Spleen (tissue), 11 donors: ENCODE results near the gene CARS1. TPM values are rescaled to one million over a fixed set of nuclear protein-coding genes. Genes with fewer than 3 reads are reported as not detected.

Experiments
- DNase-seq: peaks from one replicate; pipeline ENCODE4 v3.0.0-alpha.2; 2020
- H3K27ac ChIP-seq, 8 donors: fragments of 200-600 bp; sonication (generic) in 7 of 8; 1 replicate in 4 of 8; 2 replicates in 4 of 8; pipeline versions ENCODE4 v1.5.0 to v1.8.0; 2016 to 2021; ENCODE audit warnings: inconsistent platforms in 4 of 8, mild to moderate bottlenecking in 4 of 8, moderate library complexity in 1 of 8
- H3K27me3 ChIP-seq, 7 donors: fragments of 200-600 bp; sonication (generic) in 6 of 7; replicated peaks in 1 of 7; 1 replicate in 4 of 7; 2 replicates in 3 of 7; pipeline versions ENCODE4 v1.5.0 to v1.8.0; 2016 to 2021; ENCODE audit warnings: inconsistent platforms in 3 of 7, mild to moderate bottlenecking in 1 of 7
- H3K36me3 ChIP-seq, 6 donors: fragments of 200-600 bp; sonication (generic) in 5 of 6; 1 replicate in 4 of 6; 2 replicates in 2 of 6; pipeline versions ENCODE4 v1.5.0 to v1.8.0; 2016 to 2021; ENCODE audit warnings: inconsistent platforms in 2 of 6
- H3K4me1 ChIP-seq, 6 donors: fragments of 200-600 bp; sonication (generic) in 5 of 6; 1 replicate in 3 of 6; 2 replicates in 3 of 6; pipeline versions ENCODE4 v1.5.0 to v1.8.0; 2016 to 2021; ENCODE audit warnings: inconsistent platforms in 3 of 6
- H3K4me3 ChIP-seq, 8 donors: fragments of 200-600 bp; sonication (generic) in 7 of 8; 1 replicate in 4 of 8; 2 replicates in 4 of 8; pipeline versions ENCODE4 v1.5.0 to v1.8.0; 2016 to 2021; ENCODE audit warnings: inconsistent platforms in 4 of 8, mild to moderate bottlenecking in 4 of 8, moderate library complexity in 2 of 8
- H3K9me3 ChIP-seq, 8 donors: fragments of 200-600 bp; sonication (generic) in 7 of 8; 1 replicate in 4 of 8; 2 replicates in 4 of 8; pipeline versions ENCODE4 v1.5.0 to v1.8.0; 2016 to 2021; ENCODE audit warnings: inconsistent platforms in 4 of 8
- POLR2A ChIP-seq, 3 donors: fragments of 450-650 bp; IDR thresholded peaks; one replicate each; pipeline ENCODE4 v1.5.1; 2017; ENCODE audit warnings: antibody characterized with exemption in 3 of 3, mild to moderate bottlenecking in 1 of 3
- POLR2AphosphoS5 ChIP-seq, 3 donors: sonication (generic); formaldehyde crosslinking; IDR thresholded peaks; one replicate each; pipeline ENCODE4 v1.5.1; 2017; ENCODE audit warnings: antibody characterized with exemption in 3 of 3
- WGBS, 5 donors: extraction: QIAGEN DNeasy Blood & Tissue Kit in 3 of 5; methylation state at CpG; one replicate each; pipeline versions ENCODE4 v1.1.5 to v1.1.7; 2013 to 2018; 5-methylcytosine and 5-hydroxymethylcytosine counted together
- intact Hi-C: fragments of 100-400 bp; cut with DNase I; formaldehyde crosslinking; loops from one replicate; pipeline ENCODE4 v1.15.0; 2023; ENCODE audit warnings: low total_unique reads
- polyA plus RNA-seq, 3 donors: library from polyadenylated mRNA; stranded (reverse); fragments of 200-250 nt; gene quantifications; one replicate each; pipeline ENCODE4 v1.2.1, GENCODE V29; 2013
- total RNA-seq, 7 donors: library from RNA; depleted of rRNA in 3 of 7; stranded (reverse); fragments of >200 nt in 3 of 7; fragmentation: NEBNext Ultra II Directional in 4 of 7; extraction: Animal tissue kit (Norgen Biotek cat#: 25700) in 4 of 7; gene quantifications; one replicate each; pipeline versions ENCODE4 v1.1.0 to v1.2.1, GENCODE V29; 2016 to 2021
- TF ChIP-seq, protein P1 (sequence below), 11 experiments: fragments of 200-600 bp in 7 of 11; fragments of 450-650 bp in 4 of 11; sonication (generic) in 4 of 11; IDR thresholded peaks in 8 of 11; conservative IDR thresholded peaks in 3 of 11; 1 replicate in 7 of 11; 2 replicates in 4 of 11; pipeline versions ENCODE4 v1.4.0 to v1.8.0; 2016 to 2021; ENCODE audit warnings: antibody characterized with exemption in 11 of 11, inconsistent platforms in 4 of 11, mild to moderate bottlenecking in 1 of 11
- donor health status: healthy with polysubstance abuse.
- donor health status: DM: no; HTN: no; CAD: no; lungs with moderate emphysema.
- donor health status: DM: no; HTN: no; CAD: no.
- donor health status: Bipolar disorder and iron deficiency.
- donor health status: healthy.
- donor health status: DM: no; HTN: no; CAD: no.
- donor health status: DM: yes; HTN: yes; CAD: no.

Gene CARS1
- total and polyA plus RNA-seq, 10 donors = 18.6 to 64.9 (median 37.5) TPM

- 92 to 98% (median 95%) methylated on average over 4 of the region's 4 CpGs for WGBS, 5 donors
- TF ChIP-seq POLR2AphosphoS5 (IDR thresholded peaks at IDR 0.05) (no peak), POLR2A (IDR thresholded peaks at IDR 0.05) (no peak)
- TF ChIP-seq, protein P1, sequence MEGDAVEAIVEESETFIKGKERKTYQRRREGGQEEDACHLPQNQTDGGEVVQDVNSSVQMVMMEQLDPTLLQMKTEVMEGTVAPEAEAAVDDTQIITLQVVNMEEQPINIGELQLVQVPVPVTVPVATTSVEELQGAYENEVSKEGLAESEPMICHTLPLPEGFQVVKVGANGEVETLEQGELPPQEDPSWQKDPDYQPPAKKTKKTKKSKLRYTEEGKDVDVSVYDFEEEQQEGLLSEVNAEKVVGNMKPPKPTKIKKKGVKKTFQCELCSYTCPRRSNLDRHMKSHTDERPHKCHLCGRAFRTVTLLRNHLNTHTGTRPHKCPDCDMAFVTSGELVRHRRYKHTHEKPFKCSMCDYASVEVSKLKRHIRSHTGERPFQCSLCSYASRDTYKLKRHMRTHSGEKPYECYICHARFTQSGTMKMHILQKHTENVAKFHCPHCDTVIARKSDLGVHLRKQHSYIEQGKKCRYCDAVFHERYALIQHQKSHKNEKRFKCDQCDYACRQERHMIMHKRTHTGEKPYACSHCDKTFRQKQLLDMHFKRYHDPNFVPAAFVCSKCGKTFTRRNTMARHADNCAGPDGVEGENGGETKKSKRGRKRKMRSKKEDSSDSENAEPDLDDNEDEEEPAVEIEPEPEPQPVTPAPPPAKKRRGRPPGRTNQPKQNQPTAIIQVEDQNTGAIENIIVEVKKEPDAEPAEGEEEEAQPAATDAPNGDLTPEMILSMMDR (IDR thresholded peaks at IDR 0.05 in 8 of 11, conservative IDR thresholded peaks at IDR 0.05 in 3 of 11) = no peak
- DNase-seq = no peak
- peaks cover 0 to 16% (median 7%) of the 10 kb centered on the region in 6 donors for H3K4me1 ChIP-seq
- H3K36me3 ChIP-seq = peaks cover 0 to 37% (median 26%) of the 10 kb centered on the region in 6 donors
- intact Hi-C loops = no loop called here
- no peak overlapping the region for H3K4me3 ChIP-seq
- H3K27ac ChIP-seq = no peak overlapping the region
- H3K9me3 ChIP-seq = no peaks in the 10 kb centered on the region
- no peaks in the 10 kb centered on the region for H3K27me3 ChIP-seq
These were observed 59.8 kb downstream of the CARS1 start for GRCh38 chr11:2997406-2997805.

DNA sequence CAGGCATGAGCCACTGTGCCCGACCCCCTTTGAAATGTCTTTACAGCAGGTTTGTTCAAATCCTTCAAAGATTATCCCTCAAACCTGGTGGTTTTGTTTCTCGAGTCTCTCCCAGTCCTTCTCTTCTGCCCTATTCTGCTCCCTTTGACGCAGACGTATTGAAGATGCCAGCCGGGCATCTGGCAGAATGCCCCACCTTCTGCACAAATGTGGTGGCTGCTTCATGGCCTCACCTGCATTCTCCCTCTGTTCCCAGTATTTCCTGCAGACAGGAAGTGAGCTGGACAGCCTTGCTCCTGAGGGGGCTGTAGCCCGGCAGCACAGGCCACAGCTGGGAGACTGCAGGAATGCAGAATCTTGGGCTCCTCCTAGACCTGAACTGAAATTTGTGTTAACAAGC is 60.2 kb downstream of the CARS1 start:
- TF ChIP-seq, protein P1 (IDR thresholded peaks at IDR 0.05 in 8 of 11, conservative IDR thresholded peaks at IDR 0.05 in 3 of 11) = no peak
- TF ChIP-seq POLR2A (IDR thresholded peaks at IDR 0.05) (no peak), POLR2AphosphoS5 (IDR thresholded peaks at IDR 0.05) (no peak)
- Histone ChIP-seq H3K4me1 (peaks cover 0 to 13% (median 7%) of the 10 kb centered on the region in 6 donors), H3K4me3 (no peak overlapping the region), H3K9me3 (no peaks in the 10 kb centered on the region), H3K27ac (no peak overlapping the region), H3K36me3 (peaks cover 0 to 32% (median 22%) of the 10 kb centered on the region in 6 donors), H3K27me3 (no peaks in the 10 kb centered on the region)
- intact Hi-C loops = no loop called here
- 90 to 92% (median 91%) methylated on average over 6 of the region's 6 CpGs for WGBS, 5 donors
- DNase-seq = no peak

DNA sequence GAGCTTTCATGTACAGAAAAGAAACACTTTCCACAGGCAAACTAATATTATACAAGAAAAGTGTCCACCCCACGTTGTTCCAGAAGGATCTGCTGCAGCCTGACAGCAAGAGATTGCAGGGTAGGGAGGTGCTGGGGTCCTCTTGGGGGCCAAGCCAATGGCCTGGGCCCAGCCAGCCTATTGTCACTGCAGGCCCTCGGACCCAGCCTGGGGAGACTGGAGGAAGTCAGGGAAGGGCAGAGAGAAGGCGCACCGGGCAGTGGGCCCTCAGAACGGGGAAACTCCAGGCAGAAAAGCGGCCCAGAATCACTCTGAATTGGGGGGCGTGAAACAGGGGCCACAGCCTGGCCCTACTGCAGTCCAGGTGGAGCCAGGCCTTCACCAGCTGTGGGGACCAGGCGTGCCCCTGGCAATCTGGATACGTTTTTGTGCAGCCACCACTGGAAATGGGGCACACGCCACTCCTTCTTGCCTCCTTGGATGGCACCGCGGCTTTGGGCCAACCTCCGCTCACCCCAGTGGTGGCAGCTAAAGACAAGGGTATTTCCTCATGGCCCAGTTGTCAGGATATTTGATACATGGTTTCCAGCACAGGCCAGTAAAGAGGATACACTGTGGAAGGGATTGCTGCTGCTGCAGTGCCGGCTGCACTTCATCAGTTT is 61.2 kb downstream of the CARS1 start:
- Histone ChIP-seq H3K36me3 (peaks cover 0 to 23% (median 12%) of the 10 kb centered on the region in 6 donors), H3K27me3 (no peaks in the 10 kb centered on the region), H3K4me1 (peaks cover 0 to 18% (median 8%) of the 10 kb centered on the region in 6 donors), H3K9me3 (no peaks in the 10 kb centered on the region), H3K27ac (no peak overlapping the region), H3K4me3 (no peak overlapping the region)
- intact Hi-C loops = no loop called here
- peak in 1 of 3 donors; percentile 27 for TF ChIP-seq POLR2AphosphoS5 (IDR thresholded peaks at IDR 0.05)
- TF ChIP-seq, protein P1 (IDR thresholded peaks at IDR 0.05 in 8 of 11, conservative IDR thresholded peaks at IDR 0.05 in 3 of 11) = no peak
- WGBS, 5 donors = 85 to 92% (median 86%) methylated on average over 8 to 14 of the region's 14 CpGs
- DNase-seq = no peak

DNA sequence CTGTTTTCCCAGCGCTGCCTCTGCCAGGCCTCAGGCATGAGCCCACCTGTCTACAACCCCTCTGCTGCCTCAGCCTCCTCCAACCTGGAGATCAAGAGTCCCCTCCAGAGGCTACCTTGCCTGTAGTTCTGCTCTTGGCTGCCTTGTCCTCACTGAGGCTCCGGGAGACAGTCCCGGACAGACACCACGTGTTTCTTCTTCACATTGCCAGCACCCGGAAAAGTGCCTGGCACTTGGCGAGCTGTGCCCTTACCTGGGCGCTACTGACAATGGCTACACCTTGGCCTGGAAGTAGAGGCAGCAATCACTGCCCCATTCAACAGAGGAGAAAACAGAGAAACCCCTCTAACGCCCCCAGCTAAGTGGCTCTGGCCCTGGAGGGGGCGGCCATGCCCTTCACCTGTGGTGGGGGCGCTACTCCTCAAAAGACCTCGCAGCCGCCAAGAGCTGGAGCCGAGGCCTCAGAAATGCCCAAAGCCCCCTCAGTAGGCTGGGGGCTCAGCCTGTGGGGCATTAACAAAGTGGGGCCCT is 62.1 kb downstream of the CARS1 start:
- Histone ChIP-seq H3K27ac (no peak overlapping the region), H3K9me3 (no peaks in the 10 kb centered on the region), H3K4me1 (peaks cover 3 to 27% (median 17%) of the 10 kb centered on the region in 6 donors), H3K4me3 (no peak overlapping the region), H3K27me3 (no peaks in the 10 kb centered on the region), H3K36me3 (peaks cover 0 to 14% (median 3%) of the 10 kb centered on the region in 6 donors)
- DNase-seq = no peak
- intact Hi-C loops = no loop called here
- WGBS, 5 donors = 77 to 94% (median 88%) methylated on average over 10 to 13 of the region's 13 CpGs
- TF ChIP-seq, protein P1 (IDR thresholded peaks at IDR 0.05 in 8 of 11, conservative IDR thresholded peaks at IDR 0.05 in 3 of 11) = no peak
